AG09319 (cell line): ENCODE measurements around the gene BMAL2.

Source experiments
- DNase-seq: peaks from one replicate; pipeline ENCODE4 v3.0.0-alpha.2; 2010; ENCODE audit warnings: low read depth; ENCODE audit errors: extremely low read depth
- TF ChIP-seq, protein P1 (sequence below): IDR thresholded peaks from 2 replicates; pipeline ENCODE4 v1.5.1; 2011; ENCODE audit warnings: low read depth, mild to moderate bottlenecking, inconsistent platforms, low read length, moderate library complexity

BMAL2 gene

DNA sequence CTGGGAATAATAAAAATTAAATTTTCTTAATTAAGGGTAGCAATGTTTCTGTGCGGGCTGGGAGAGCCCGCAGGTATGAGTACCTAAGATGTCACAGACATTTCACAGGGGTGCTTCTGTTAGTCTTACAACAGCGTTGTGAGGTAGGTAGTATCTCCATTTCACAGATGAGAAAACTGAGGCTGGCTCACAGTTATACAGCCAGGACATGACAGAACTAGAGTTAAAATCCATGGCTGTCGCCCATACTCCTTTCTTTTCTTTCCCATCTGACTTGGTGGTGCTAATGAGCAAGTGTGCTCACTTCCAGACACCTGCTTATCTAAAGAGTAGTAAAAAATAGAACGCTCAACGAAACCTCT, 2.1 kb downstream of the BMAL2 start:
- TF ChIP-seq, protein P1, sequence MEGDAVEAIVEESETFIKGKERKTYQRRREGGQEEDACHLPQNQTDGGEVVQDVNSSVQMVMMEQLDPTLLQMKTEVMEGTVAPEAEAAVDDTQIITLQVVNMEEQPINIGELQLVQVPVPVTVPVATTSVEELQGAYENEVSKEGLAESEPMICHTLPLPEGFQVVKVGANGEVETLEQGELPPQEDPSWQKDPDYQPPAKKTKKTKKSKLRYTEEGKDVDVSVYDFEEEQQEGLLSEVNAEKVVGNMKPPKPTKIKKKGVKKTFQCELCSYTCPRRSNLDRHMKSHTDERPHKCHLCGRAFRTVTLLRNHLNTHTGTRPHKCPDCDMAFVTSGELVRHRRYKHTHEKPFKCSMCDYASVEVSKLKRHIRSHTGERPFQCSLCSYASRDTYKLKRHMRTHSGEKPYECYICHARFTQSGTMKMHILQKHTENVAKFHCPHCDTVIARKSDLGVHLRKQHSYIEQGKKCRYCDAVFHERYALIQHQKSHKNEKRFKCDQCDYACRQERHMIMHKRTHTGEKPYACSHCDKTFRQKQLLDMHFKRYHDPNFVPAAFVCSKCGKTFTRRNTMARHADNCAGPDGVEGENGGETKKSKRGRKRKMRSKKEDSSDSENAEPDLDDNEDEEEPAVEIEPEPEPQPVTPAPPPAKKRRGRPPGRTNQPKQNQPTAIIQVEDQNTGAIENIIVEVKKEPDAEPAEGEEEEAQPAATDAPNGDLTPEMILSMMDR: no peak
- DNase-seq: no peak

DNA sequence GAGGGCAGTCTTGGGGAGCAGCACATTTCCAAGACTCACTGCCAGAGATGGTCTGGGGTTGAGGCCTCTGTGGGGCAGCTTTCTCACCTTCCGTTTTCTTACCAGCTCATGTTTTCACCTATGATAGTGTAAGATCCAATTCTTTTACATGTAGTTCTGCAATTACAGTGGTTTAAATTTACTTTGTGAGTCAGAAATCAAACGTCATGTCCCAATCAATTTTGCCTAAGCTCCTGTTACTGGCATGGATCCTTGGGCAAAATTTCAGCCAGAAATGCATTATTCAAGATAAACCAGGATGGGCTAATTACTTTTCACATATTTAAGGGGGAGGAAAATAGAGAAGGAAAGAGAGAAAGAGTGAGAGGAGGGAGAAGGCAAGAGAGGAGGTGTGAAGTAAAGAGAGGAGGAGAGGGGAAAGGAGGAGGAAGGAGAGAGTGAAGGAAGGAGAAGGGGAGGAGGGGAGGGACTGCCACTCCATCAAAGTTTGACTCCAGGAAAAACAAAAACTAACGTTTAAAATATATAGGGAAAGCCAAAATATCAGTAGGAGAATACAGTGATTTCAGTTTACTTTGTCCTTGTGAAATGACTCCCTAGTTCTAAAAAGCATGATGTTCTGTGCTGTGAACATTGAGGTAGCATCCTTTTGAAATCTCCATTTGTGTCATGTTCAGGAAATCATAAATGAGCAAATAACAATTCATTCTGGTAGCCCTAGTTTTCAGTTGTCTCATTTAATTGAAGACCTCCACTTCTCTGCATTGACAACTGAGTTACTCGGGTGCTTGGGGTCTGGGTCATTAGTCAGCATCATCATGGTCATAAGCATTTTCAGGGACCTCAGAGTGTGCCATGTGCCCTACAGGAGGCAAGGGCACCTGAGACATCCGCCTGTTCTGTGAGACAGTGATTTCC, 3.0 kb downstream of the BMAL2 start:
- TF ChIP-seq, protein P1: no peak

DNA sequence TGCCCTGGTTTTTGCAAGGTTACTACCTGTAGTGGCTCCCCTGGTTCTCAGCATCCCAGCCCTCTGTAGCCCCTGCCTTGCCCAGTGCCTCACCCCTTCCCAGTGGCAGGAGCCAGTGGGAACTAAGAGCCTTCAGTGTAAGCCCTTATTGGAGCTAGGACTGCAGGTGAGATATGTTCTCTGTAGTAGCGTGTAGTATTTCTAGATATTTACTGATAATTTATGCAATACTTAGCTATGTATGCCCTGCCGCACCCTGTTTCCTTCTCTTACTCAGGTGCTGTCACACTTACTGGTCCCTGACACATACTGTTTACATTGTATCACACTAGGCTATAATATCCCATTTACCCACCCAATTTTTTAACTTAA, 3.6 kb downstream of the BMAL2 start:
- DNase-seq: no peak
- TF ChIP-seq, protein P1: no peak

More for the DNA sequence above, 3.0 kb downstream of the BMAL2 start:
- no peak for DNase-seq

DNA sequence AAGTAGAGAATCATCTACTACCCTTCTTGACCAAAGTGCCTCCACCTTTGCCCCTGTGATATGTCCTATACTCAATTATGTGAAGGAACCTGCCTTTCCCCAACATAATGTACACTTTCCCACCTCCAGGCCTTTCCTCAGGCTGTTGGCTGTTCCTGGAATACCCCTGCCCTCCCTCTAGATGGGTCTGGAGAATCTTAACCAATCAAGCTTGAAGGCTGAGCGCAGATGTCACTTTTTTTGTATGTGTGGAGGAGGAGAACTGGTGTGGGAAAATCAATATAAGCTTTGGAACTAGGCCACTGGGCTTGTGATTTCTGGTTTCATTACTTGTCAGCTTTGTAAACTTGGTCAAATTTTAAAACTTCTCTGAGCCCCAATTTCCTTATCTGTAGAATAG, 4.7 kb downstream of the BMAL2 start:
- no peak for DNase-seq
- TF ChIP-seq, protein P1: no peak

DNA sequence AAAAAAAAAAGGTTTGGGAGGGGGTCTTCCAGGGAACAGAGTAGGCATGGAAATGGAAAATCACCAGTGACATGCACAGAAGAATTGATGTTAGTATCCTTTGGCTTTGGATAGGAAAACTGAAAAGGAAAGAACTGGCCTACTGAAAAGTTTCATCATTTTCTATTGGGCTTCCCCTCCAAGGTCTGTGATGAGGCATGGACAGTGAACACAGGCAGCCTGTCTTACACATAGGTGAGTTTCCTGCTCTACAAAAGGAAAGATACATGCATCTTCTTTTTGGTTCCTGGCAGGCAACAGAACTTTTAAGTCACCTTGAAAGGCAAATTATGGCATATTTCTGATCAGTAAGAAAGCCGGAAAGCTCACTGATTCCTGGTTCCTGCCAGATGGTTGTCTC, 5.8 kb downstream of the BMAL2 start:
- DNase-seq: no peak
- TF ChIP-seq, protein P1: no peak

DNA sequence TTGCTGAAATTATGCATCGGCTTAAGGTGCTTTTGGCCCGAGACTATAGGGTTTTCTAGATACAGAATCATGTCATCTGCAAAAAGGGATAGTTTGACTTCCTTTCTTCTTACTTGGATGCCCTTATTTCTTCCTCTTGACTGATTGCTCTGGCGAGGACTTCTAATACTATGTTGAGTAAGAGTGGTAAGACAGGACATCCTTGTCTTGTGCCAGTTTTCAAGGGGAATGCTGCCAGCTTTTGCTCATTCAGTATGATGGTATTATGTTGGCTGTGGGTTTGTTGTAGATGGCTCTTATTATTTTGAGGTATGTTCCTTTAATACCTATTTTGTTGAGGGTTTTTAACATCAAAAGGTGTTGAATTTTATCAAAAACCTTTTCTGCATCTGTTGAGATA, 8.3 kb downstream of the BMAL2 start:
- DNase-seq: no peak
- TF ChIP-seq, protein P1: no peak

DNA sequence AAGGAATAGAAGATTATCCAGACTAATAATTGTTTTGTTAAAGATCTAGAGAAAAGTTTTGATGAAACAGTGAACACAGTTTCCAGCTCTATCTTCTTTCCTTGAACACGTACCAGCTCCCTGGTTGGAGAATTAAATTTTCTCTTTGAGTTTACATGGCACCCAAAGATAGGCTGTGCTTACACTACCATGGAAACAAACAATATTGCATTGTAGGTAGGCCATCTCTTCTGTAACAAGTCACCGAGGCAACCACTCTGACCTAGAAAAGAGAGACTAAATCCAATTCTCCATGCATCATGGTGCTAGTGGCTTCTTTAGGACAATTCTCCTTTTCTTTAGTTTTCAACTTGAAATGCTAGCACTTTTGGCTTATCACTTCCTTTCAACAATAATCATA, 9.9 kb downstream of the BMAL2 start:
- TF ChIP-seq, protein P1: no peak
- DNase-seq: no peak
